Measurements from ENCODE around the gene FADS1.

FADS1 gene

GRCh38 chr11:61751384-61751783, 65.4 kb downstream of the FADS1 start:
- Histone ChIP-seq H3K36me3 (no peaks in the 10 kb centered on the region), H3K27me3 (peaks cover 0 to 34% of the 10 kb centered on the region in 2 donors), H3K27ac (no peak overlapping the region), H3K4me3 (no peak overlapping the region), H3K4me1 (peaks cover 0 to 16% (median 6%) of the 10 kb centered on the region in 4 donors), H3K9me3 (no peaks in the 10 kb centered on the region)
- intact Hi-C loops (cut with DNase I; ENCODE audit: low total_unique reads), result no loop called here
- DNase-seq, result no peak
- TF ChIP-seq CTCF (IDR thresholded peaks at IDR 0.05), result no peak

DNA sequence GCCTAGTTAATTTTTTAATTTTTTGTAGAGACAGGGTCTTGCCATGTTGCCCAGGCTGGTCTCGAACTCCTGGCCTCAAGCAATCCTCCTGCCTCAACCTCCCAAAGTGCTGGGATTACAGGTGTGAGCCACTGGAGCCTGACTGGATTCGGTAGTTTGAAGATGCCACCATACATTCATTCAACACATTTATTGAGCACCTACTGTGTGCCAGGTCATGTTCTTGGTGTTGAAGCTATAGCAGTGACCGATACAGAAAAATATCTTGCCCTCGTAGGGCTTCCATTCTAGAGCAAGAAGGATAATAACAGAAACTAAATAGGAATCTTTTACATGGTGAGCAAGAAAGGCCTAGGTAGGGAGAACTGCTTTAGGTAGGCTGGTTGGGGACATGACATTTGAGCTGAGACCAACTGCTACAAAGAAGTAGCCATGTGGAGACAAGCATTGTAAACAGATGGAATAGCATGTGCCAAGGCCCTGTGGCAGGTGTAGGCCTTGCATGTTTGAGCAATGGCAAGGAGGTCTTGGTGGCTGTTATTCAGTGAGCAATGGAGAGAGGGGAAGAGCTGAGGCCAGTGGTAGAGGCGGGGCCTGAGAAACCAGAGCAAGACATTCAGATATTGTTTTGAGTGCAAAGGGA, 66.1 kb downstream of the FADS1 start:
- Histone ChIP-seq H3K4me3 (no peak overlapping the region), H3K36me3 (no peaks in the 10 kb centered on the region), H3K27ac (no peak overlapping the region), H3K4me1 (peaks cover 0 to 16% (median 6%) of the 10 kb centered on the region in 4 donors), H3K27me3 (peaks cover 0 to 34% of the 10 kb centered on the region in 2 donors), H3K9me3 (no peaks in the 10 kb centered on the region)
- DNase-seq, result no peak
- intact Hi-C loops (cut with DNase I; ENCODE audit: low total_unique reads), result no loop called here
- TF ChIP-seq CTCF (IDR thresholded peaks at IDR 0.05), result no peak

All from tibial artery (tissue), 4 donors.